MCF 10A (cell line): ENCODE data around the gene MITF. TPM values are rescaled to one million over a fixed set of nuclear protein-coding genes. Genes with fewer than 3 reads are reported as not detected.

Experiments used
- BruUV-seq: library from RNA; stranded (reverse); fragments of 400-500 nt; replicated peaks from 2 replicates; lab custom pipeline; 2021; lab: Mats Ljungman, UMichigan
- CTCF ChIA-PET: fragments of 300-600 bp; sonication (Branson Sonifier 250); formaldehyde crosslinking; extraction: SDS; loops from one replicate; lab custom pipeline; 2021; ENCODE audit warnings: antibody characterized with exemption, inconsistent platforms; lab: Yijun Ruan, JAX
- POLR2A ChIA-PET: fragments of 300-600, 350-650 bp; sonication (Branson Sonifier 250); formaldehyde crosslinking; extraction: SDS; loops from one replicate; lab custom pipeline; 2020; ENCODE audit warnings: antibody characterized with exemption, inconsistent platforms; lab: Yijun Ruan, JAX
- DNase-seq: peaks from one replicate; pipeline ENCODE4 v3.0.0-alpha.2; 2018; ENCODE audit not compliant: unreplicated experiment
- H3K27ac Mint-ChIP-seq: one replicate; pipeline ENCODE4 v1.8.0; 2022; ENCODE audit warnings: mild to moderate bottlenecking, low read depth, mixed read lengths; ENCODE audit not compliant: unreplicated experiment
- H3K27me3 Mint-ChIP-seq: one replicate; pipeline ENCODE4 v1.8.0; 2022; ENCODE audit warnings: mixed read lengths; ENCODE audit not compliant: insufficient read depth, unreplicated experiment
- H3K36me3 Mint-ChIP-seq: one replicate; pipeline ENCODE4 v1.8.0; 2022; ENCODE audit warnings: mild to moderate bottlenecking, moderate library complexity, mixed read lengths; ENCODE audit not compliant: insufficient read depth, unreplicated experiment
- H3K4me1 Mint-ChIP-seq: one replicate; pipeline ENCODE4 v1.8.0; 2022; ENCODE audit warnings: mixed read lengths; ENCODE audit not compliant: insufficient read depth, unreplicated experiment
- H3K4me3 Mint-ChIP-seq: one replicate; pipeline ENCODE4 v1.8.0; 2022; ENCODE audit warnings: mild to moderate bottlenecking, moderate library complexity, mixed read lengths; ENCODE audit not compliant: unreplicated experiment
- H3K9me3 Mint-ChIP-seq: one replicate; pipeline ENCODE4 v1.8.0; 2022; ENCODE audit warnings: mixed read lengths; ENCODE audit not compliant: unreplicated experiment
- CTCF ChIP-seq: fragments of 200-600 bp; IDR thresholded peaks from one replicate; pipeline ENCODE4 v1.8.0; 2022; ENCODE audit warnings: antibody characterized with exemption, mild to moderate bottlenecking; ENCODE audit not compliant: unreplicated experiment
- intact Hi-C: fragments of 100-400 bp; cut with micrococcal nuclease; formaldehyde crosslinking; loops from 2 replicates; pipeline ENCODE4 v1.14.1; 2022
- total RNA-seq: library from RNA; stranded (reverse); gene quantifications from 2 replicates; pipeline ENCODE4 v1.2.3, GENCODE V29; 2022

Gene MITF
- total RNA-seq, 1 experiment from 2014 or later: 16.1 TPM

- H3K36me3 Mint-ChIP-seq: no peaks in the 10 kb centered on the region
- intact Hi-C loops: no loop called here
- no TSS peak for BruUV-seq
- DNase-seq: no peak
- no peaks in the 10 kb centered on the region for H3K27me3 Mint-ChIP-seq
- no peaks in the 10 kb centered on the region for H3K9me3 Mint-ChIP-seq
- H3K4me1 Mint-ChIP-seq: no peaks in the 10 kb centered on the region
- POLR2A ChIA-PET: no interaction called here
- no peak overlapping the region for H3K4me3 Mint-ChIP-seq
- TF ChIP-seq CTCF: no peak
- no peak overlapping the region for H3K27ac Mint-ChIP-seq
- CTCF ChIA-PET: interaction anchor here (1.0 to 1.6 kb wide), 4 partner anchors 12 to 135 kb away, joined by 3 to 11 read pairs (median 6); no protein-coding TSS in a partner anchor
These were observed 89.6 kb downstream of the MITF start for GRCh38 chr3:69828817-69829216.

GRCh38 chr3:69830147-69830546 lies 90.9 kb downstream of the MITF start:
- ChIA-PET CTCF (interaction anchor here (0.5 to 0.6 kb wide), 2 partner anchors 9 to 337 kb away, joined by 3 read pairs; no protein-coding TSS in a partner anchor), POLR2A (interaction anchor here (0.8 to 1.0 kb wide), 2 partner anchors 19 to 89 kb away, joined by 3 read pairs; no protein-coding TSS in a partner anchor)
- no peaks in the 10 kb centered on the region for H3K9me3 Mint-ChIP-seq
- no peak overlapping the region for H3K4me3 Mint-ChIP-seq
- BruUV-seq: no TSS peak
- H3K4me1 Mint-ChIP-seq: no peaks in the 10 kb centered on the region
- DNase-seq: peak; percentile 16
- no peak overlapping the region for H3K27ac Mint-ChIP-seq
- H3K27me3 Mint-ChIP-seq: no peaks in the 10 kb centered on the region
- no peak for TF ChIP-seq CTCF
- intact Hi-C loops: no loop called here
- peaks cover 4% of the 10 kb centered on the region for H3K36me3 Mint-ChIP-seq

- CTCF ChIA-PET: no interaction called here
- POLR2A ChIA-PET: interaction anchor here (0.5 kb wide), 1 partner anchor 11 kb away, joined by 3 read pairs; no protein-coding TSS in a partner anchor
These were observed 92.5 kb downstream of the MITF start for GRCh38 chr3:69831737-69832136.

GRCh38 chr3:69833591-69833990 lies 94.3 kb downstream of the MITF start:
- intact Hi-C loops: no loop called here
- POLR2A ChIA-PET: no interaction called here
- Mint-ChIP-seq H3K27me3 (no peaks in the 10 kb centered on the region), H3K27ac (no peak overlapping the region), H3K36me3 (peaks cover 5% of the 10 kb centered on the region), H3K4me3 (no peak overlapping the region), H3K9me3 (no peaks in the 10 kb centered on the region), H3K4me1 (no peaks in the 10 kb centered on the region)
- DNase-seq: no peak
- CTCF ChIA-PET: interaction anchor here (0.6 kb wide), 1 partner anchor 142 kb away, joined by 3 read pairs; no protein-coding TSS in a partner anchor
- no TSS peak for BruUV-seq
- no peak for TF ChIP-seq CTCF

More at GRCh38 chr3:69831737-69832136, 92.5 kb downstream of the MITF start:
- no peak for TF ChIP-seq CTCF
- no peak for DNase-seq
- Mint-ChIP-seq H3K36me3 (peaks cover 5% of the 10 kb centered on the region), H3K9me3 (no peaks in the 10 kb centered on the region), H3K27me3 (no peaks in the 10 kb centered on the region), H3K4me1 (no peaks in the 10 kb centered on the region), H3K4me3 (no peak overlapping the region), H3K27ac (no peak overlapping the region)
- intact Hi-C loops: no loop called here
- BruUV-seq: no TSS peak
